HTERT RPE-1 (cell line): ENCODE measurements around the gene FRA10AC1.

Experiments
- in situ Hi-C: fragments of 300-500 bp; cut with MboI; formaldehyde crosslinking; loops from 4 replicates; pipeline ENCODE4 v1.14.3; 2020; ENCODE audit warnings: low sequenced_read_pairs

The FRA10AC1 gene

GRCh38 chr10:93639791-93640190 lies 62.6 kb downstream of the FRA10AC1 start:
- in situ Hi-C loops = no loop called here

- in situ Hi-C loops = no loop called here
Observed at GRCh38 chr10:93630625-93631557, 71.5 kb downstream of the FRA10AC1 start.

GRCh38 chr10:93629647-93630305 lies 72.6 kb downstream of the FRA10AC1 start:
- in situ Hi-C loops = no loop called here

GRCh38 chr10:93628858-93629257 lies 73.5 kb downstream of the FRA10AC1 start:
- in situ Hi-C loops = no loop called here

GRCh38 chr10:93622942-93623341 lies 79.5 kb downstream of the FRA10AC1 start:
- in situ Hi-C loops = no loop called here

- in situ Hi-C loops = no loop called here
Observed at GRCh38 chr10:93620925-93621324, 81.5 kb downstream of the FRA10AC1 start.
